Epidermal melanocyte (primary cell): ENCODE data around the gene CES2.
"Not testable (repeated sequence)": the region's sequence is repeated elsewhere in the genome, so short reads cannot be mapped to it uniquely, and the experiment has no call there.

Experiments
- DNase-seq: peaks from one replicate; pipeline ENCODE4 v3.0.0; 2011; ENCODE audit warnings: low spot score; ENCODE audit not compliant: insufficient read length

CES2 gene

DNA sequence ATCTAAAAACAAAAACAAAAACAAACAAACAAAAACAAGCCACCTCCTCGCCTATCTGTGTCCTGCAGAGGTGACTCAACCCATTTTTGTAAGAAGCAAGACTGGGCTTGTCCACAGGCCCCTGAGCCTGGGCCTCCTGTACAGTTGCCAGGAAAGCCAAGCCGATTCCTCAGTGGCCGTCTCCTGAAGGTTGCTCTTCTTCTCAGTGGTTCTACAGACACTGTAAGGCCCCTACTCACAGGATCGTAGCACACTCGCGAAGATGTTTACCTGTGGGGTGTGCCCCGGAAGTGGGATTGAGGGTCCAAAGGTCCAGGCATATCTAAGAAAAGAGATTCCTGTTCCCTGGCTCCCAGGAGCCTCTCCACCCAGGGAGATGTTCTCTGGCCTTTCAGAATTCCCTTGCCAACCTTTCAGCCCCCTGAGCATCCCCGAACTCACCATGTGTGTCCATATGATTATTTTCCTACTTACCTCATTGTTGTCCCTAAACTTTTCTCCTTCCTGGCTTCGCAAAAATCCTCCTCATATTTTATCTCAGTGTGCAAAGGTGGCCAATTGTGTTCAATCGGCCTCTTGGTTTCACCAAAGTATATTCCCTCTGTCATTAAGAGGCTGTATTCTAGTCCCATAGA lies 18.3 kb downstream of the CES2 start:
- no peak for DNase-seq

DNA sequence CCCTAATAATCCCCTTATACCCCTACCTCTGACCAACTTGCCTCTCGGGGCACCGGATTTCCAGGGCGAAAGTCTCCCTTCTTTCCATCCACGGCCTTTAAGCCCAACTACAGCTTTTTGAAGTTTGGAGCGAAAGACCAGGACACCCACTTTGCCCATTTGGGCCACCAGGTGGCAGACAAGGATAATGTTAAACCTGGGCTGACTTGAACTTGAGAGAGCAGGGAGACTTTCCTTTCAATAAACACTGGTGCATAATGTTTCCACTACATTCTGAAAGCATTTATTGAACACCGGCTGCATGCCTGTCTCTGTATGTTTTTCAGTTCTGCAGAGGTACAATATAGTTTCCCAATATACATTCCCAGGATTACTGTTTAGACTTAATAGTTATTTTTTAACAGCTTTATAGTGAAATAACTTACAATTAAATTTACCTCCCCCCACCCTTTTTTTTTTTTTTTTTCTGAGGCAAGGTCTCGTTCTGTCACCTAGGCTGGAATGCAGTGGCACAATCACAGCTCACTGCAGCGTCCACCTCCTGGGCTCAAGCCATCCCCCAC lies 18.9 kb downstream of the CES2 start:
- DNase-seq = peak; percentile 78

DNA sequence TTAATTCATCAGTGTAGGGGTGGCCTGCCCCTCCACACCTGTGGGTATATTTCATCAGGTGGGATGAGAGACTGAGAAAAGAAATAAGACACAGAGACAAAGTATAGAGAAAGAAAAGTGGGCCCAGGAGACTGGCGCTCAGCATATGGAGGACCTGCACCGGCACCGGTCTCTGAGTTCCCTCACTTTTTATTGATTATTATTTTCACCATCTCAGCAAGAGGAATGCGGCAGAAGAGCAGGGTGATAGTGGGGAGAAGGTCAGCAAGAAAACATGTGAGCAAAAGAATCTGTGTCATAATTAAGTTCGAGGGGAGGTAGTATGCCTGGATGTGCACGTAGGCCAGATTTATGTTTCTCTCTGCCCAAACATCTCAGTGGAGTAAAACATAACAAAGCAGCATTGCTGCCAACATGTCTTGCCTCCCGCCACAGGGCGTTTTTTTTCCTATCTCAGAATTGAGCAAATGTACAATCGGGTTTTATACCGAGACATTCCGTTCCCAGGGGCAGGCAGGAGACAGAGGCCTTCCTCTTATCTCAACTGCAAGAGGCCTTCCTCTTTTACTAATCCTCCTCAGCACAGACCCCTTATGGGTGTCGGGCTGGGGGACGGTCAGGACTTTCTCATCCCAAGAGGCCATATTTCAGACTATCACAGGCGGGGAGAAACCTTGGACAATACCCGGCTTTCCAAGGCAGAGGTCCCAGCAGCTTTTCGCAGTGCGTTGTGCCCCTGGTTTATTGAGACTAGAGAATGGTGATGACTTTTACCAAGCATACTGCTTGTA lies 20.2 kb downstream of the CES2 start:
- DNase-seq = not testable (repeated sequence)

DNA sequence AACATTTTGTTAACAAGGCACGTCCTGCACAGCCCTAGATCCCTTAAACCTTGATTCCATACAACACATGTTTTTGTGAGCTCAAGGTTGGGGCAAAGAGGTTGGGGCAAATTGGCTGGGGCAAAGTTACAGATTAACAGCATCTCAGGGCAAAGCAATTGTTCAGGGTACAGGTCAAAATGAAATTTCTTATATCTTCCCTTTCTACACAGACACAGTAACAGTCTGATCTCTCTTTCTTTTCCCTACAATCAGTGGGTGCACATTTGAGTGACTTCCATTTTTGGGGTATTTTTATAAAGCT lies 20.8 kb downstream of the CES2 start:
- DNase-seq = not testable (repeated sequence)

DNA sequence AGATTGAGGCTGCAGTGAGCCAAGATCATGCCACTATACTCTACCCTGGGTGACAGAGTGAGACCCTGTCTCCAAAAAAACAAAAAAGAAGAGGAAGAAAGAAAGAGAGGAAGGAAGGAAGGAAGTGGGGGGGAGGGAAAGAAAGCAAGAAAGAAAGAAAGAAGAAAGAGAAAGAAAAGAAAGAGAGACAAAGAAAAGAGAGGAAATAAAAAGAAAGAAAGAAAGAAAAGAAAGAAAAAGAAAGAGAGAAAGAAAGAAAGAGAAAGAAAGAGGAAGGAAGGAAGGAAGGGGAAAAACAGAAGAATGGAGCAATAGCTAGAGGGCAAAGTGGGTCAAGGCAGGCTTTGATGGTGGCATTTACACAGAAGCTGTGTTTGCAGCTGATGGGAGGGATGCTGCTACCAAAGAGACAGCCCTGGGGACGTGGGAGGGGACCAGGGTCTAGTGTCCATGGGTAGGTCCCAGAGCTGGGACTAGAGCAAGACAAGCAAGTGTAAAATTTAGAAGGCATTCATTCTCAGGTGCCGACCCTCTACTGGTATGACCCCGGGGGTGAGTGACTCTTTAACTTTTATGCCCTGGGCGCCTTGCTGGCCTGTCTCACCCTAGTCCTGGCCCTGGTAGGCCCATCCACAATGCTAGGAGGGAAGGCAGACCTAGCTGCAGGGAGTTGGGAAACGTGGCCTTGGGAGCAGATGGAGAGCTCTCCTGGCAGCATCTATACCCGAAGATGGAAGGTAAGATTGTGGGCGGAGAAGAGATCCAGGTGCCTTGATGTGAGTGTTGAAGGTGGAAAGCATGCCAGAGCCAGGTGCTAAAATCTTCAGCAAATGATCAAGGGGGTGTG lies 23.8 kb downstream of the CES2 start:
- DNase-seq = no peak

DNA sequence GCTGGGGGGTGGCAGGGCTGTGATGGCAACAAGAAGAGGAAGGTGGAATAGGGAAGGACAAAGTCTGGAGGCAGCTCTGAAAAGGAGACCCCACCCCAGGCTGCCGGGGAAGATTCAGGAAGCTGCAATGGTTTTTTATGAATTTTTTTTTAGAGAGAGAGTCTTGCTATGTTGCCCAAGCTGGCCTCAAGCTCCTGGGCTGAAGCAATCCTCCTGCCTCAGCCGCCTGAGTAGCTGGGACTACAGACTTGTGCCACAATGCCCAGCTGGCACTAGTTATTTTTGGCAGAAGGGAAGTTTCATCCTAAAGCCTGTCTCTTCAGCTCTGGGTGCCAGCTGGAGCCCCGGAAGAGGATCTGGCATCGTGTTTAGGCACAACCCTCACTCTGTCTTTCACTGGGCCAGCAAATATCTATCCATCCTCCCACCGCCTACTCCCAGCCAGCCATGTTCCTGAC lies 24.4 kb downstream of the CES2 start:
- no peak for DNase-seq

DNA sequence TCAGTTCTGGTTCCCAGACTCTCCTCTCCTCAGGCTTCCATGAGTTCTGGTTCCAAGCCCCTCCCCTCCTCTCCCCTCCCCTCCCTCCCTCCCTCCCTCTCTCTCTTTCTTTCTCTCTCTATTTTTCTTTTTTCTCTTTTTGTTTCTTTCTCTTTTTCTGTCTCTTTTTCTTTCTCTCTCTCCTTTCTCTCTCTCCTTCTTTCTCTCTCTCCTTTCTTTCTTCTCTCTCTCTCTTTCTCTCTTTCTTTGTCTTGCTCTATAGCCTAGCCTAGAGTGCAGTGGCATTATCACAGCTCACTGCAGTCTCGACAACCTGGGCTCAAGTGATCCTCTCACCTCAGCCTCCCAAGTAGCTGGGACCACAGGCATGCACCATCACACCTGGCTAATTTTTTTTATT lies 25.0 kb downstream of the CES2 start:
- no peak for DNase-seq

DNA sequence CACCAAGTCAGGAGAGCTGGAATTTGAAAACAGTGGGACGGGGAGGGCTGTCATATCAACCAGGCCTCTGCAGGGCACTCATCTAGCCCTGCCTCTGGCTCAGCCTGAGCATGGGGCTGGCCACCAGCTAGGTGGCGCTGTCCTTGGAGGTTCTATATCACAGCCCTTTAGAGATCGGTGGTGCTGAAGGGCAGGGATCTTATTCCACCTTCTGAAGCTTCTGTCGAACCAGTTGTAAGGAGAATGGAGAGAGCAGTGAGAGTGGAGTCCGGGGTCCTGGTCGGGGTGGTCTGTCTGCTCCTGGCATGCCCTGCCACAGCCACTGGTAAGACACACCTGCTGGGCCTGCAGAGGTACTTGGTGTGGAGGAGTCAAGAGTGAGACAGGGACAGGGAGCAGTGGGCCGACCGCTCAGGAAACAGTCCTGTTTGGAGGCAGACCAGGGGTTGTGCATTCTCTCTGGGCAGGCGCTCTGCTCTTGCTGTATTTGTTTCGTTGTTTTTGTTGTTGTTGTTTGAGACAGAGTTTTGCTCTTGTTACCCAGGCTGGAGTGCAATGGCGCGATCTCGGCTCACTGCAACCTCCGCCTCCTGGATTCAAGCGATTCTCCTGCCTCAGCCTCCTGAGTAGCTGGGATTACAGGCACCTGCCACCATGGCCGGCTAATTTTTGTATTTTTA lies 25.9 kb downstream of the CES2 start, which contains the start of gene CES3:
CES3 (plus strand) TSS at position 202 of the 680 bp plus-strand sequence; CDS start at position 244, 42 bp downstream.
- DNase-seq = no peak

DNA sequence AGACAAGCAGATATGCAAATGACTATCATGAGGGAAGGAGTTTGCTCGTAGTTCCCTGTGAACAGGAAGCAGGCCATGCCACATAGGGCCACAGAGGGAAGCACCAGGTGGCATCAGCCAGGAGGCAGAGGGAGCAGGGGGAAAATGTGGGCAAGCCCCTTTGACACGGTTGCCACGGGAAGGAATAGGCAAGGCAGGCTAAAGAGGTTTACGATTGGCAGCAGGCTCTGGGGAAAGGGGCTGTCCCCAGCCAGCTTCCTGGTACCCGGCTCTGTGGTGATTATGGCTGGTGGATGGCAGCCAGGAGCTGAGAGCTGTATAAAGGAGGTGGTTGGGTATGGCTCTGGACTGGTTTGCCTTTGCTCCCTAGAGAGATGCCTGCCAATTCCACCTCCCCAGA lies 26.6 kb downstream of the CES2 start:
- DNase-seq = no peak

DNA sequence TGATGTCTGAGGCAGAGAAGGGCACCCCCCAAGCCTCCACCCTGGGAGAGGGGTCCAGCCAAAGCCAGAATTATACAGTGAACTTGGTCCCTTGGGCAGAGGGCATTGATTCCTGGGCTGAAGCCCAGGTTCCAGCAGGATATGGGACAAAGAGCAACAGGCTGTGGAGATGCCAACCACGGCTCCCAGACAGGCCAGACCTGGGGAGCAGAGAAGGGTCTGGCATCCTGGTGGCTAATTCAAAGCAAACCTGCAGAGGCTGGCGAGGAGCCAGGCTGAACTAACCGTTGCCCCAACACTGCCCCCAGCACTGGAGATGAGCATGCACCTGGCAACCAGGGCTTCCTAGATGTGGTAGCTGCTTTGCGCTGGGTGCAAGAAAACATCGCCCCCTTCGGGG lies 28.7 kb downstream of the CES2 start:
- no peak for DNase-seq

DNA sequence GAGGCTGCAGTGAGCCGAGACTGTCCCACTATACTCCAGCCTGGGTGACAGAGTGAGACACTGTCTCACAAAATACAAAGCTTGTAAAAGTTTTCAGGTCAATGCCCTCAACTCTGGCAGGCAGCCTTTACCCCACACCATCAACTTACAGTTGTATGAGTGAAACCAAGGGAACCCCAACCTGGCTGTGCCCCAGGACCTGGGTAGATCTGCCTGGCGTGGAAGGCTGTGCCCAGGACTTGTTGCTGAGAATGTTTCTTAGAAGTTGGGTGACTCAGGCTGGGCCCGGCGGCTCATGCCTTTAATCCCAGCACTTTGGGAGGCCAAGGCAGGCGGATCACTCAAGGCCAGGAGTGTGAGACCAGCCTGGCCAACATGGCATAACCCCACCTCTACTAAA lies 33.5 kb downstream of the CES2 start:
- no peak for DNase-seq

DNA sequence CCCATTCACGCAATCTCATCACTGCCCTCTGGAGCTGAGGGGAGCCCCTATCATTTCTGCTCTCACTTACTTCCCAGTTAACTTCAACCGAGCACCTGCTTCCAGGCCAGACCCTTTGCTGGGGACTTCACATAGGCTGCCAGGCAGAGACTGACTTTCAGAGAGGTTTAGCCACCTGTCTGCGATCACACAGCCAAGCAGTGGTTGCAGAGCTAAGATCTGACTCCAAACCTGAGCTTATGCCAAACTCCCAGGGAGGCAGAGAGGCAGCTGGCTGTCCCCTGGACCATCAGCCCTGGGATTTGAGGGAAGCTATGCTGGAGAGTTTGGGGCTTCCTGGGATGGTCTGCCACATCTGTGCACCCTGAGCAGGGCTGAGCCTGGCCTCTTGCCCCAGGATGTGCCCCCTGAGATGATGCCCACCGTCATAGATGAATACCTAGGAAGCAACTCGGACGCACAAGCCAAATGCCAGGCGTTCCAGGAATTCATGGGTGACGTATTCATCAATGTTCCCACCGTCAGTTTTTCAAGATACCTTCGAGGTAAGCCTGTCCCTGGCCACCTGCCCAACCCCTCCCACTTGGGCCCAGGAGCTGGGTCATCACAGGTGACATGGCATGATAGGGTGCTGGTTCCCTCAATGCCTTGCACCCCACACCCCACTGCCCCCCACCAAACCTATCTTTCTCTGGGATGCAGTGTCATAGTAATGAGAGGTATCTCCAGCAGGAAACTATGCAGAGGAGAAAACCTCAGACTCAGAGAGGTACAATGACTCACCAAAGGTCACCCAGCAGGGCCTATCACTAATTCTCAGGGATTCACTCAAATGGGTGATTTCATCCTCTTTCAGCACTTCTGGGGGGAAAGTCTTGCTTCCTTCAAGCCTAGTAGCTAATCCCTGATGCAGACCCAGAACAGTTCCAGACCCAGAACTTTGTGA lies 35.7 kb downstream of the CES2 start:
- DNase-seq = no peak

DNA sequence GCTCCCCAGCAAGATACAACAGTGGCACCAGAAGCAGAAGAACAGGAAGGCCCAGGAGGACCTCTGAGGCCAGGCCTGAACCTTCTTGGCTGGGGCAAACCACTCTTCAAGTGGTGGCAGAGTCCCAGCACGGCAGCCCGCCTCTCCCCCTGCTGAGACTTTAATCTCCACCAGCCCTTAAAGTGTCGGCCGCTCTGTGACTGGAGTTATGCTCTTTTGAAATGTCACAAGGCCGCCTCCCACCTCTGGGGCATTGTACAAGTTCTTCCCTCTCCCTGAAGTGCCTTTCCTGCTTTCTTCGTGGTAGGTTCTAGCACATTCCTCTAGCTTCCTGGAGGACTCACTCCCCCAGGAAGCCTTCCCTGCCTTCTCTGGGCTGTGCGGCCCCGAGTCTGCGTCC lies 37.7 kb downstream of the CES2 start:
- no peak for DNase-seq

DNA sequence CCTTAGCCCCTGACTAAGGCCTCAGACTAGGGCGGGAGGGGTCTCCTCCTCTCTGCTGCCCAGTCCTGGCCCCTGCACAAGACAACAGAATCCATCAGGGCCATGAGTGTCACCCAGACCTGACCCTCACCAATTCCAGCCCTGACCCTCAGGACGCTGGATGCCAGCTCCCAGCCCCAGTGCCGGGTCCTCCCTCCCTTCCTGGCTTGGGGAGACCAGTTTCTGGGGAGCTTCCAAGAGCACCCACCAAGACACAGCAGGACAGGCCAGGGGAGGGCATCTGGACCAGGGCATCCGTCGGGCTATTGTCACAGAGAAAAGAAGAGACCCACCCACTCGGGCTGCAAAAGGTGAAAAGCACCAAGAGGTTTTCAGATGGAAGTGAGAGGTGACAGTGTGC lies 38.4 kb downstream of the CES2 start:
- no peak for DNase-seq

DNA sequence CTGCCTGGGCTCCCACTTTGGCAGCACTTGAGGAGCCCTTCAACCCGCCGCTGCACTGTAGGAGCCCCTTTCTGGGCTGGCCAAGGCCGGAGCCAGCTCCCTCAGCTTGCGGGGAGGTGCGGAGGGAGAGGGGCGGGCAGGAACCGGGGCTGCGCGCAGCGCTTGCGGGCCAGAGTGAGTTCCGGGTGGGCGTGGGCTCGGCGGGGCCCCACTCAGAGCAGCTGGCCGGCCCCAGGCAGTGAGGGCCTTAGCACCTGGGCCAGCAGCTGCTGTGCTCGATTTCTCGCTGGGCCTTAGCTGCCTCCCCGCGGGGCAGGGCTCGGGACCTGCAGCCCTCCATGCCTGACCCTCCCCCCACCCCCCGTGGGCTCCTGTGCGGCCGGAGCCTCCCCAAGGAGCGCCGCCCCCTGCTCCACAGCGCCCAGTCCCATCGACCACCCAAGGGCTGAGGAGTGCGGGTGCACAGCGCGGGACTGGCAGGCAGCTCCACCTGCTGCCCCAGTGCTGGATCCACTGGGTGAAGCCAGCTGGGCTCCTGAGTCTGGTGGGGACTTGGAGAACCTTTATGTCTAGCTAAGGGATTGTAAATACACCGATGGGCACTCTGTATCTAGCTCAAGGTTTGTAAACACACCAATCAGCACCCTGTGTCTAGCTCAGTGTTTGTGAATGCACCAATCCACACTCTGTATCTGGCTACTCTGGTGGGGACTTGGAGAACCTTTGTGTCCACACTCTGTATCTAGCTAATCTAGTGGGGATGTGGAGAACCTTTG lies 39.0 kb downstream of the CES2 start:
- not testable (repeated sequence) for DNase-seq

DNA sequence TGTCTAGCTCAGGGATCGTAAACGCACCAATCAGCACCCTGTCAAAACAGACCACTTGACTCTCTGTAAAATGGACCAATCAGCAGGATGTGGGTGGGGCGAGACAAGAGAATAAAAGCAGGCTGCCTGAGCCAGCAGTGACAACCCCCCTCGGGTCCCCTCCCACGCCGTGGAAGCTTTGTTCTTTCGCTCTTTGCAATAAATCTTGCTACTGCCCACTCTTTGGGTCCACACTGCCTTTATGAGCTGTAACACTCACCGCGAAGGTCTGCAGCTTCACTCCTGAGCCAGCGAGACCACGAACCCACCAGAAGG lies 39.6 kb downstream of the CES2 start:
- DNase-seq = not testable (repeated sequence)

DNA sequence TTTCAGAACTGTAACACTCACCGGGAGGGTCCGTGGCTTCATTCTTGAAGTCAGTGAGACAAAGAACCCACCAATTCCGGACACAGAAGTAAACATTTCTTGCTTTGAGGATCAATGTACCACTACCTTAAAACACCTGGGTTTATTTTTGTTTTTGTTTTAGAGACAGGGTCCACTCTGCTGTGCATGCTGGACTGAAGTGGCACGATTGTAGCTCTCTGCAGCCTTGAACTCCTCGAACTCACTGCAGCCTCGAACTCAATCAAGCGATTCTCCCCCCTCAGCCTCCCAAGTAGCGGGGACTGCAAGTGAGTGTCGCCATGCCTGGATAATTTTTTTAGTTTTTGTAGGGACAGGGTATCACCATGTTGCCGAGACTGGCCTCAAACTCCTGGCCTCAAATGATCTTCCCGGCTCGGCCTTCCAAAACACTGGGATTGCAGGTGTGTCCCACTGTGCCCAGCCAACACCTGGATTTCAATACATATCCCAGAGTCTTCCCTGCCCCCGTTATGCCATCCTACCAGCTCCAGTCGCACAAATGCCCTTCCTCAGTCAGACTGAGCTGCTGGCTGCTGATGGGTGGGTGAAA lies 40.1 kb downstream of the CES2 start:
- DNase-seq = no peak

DNA sequence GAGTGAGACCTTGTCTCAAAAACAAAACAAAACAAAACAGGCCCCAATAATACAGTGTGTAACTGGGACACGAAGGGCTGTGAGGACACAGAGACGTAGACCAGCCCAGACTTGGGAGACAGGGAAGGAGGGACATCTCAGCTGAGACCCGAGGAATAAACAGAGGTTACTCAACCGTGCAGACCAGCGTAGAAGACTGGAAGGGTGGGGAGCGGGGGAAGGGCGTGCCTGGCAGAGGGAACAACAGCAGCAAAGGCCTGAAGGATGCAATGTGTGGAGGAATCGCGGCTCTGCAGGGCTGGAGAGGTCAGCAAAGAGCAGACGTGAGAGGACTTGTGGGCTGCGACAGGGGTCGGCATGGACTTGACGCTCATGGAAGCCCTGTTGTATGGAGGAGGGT lies 41.4 kb downstream of the CES2 start:
- DNase-seq = no peak
